DMS53 treated with DMSO at 0.1 percent for 48 hours (cell line): ENCODE data around the gene ARHGAP26.

Experiments
- DNase-seq: peaks from one replicate; lab custom pipeline; 2025; ENCODE audit not compliant: unreplicated experiment; lab: John Stamatoyannopoulos, UW

Gene ARHGAP26

GRCh38 chr5:142782976-142783530 is 12.9 kb downstream of the ARHGAP26 start:
- no peak for DNase-seq

GRCh38 chr5:142783601-142784341 is 13.6 kb downstream of the ARHGAP26 start:
- DNase-seq: no peak

DNA sequence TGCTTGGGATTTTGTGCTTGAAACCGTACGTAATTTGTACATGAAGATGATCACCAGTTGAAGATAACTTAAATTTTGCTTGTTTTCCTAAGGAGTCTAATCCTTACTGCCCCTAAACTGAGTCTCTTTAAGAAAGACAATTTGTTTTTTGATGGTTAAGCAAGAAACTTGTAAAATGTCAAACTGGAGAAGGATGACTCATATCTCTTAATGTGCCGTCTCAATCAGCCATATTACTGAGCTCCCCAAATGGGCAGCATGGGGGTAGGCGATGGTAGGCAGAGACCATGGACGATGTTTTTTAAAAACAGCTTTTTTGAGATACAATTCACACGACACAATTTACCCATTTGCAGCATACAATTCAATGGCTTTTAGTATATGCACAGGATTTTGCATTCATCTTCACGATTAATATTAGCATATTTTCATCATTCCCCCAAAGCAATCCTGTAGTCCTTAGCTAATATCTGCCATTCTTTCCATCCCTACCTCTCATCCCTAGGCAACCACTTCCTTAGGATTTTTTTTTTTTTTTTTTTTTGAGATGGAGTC is 14.3 kb downstream of the ARHGAP26 start:
- no peak for DNase-seq

DNA sequence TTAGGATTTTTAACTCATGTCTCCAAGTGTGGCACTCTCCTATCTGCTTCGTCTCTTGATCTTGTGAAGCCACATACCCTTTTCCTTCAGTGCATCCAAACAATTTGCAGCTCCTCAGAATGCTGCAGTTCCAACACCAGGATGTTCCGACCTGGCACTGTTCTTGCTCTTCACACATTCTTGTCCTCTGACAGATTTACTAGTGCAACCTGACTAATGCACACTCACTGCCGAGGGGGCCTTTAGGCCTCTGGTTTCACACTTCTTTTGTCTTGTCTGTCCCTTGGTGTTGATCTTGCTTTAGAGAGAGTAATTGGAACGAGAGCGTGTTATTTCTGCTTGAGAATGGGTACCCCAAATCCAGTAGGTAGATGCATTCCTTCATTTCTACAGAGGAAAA is 15.0 kb downstream of the ARHGAP26 start:
- DNase-seq: no peak

DNA sequence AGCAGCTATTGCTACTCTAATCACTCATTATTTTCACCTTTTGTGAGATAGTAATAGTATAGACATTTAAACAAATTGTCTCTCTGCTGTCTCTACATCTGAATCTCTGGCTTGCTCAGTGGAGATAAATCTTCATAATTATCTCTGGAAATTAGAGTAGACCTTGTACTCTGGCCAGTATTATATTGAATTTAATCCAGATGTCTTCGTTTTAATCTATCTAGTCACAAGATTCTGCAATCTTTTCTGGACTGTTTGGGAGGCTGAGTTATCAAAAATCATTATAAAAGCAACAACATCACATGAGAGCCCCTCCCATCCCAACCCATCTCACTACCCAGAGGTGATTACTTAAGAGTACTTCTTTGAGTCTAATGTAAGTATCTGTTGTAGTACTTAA is 19.0 kb downstream of the ARHGAP26 start:
- DNase-seq: no peak

DNA sequence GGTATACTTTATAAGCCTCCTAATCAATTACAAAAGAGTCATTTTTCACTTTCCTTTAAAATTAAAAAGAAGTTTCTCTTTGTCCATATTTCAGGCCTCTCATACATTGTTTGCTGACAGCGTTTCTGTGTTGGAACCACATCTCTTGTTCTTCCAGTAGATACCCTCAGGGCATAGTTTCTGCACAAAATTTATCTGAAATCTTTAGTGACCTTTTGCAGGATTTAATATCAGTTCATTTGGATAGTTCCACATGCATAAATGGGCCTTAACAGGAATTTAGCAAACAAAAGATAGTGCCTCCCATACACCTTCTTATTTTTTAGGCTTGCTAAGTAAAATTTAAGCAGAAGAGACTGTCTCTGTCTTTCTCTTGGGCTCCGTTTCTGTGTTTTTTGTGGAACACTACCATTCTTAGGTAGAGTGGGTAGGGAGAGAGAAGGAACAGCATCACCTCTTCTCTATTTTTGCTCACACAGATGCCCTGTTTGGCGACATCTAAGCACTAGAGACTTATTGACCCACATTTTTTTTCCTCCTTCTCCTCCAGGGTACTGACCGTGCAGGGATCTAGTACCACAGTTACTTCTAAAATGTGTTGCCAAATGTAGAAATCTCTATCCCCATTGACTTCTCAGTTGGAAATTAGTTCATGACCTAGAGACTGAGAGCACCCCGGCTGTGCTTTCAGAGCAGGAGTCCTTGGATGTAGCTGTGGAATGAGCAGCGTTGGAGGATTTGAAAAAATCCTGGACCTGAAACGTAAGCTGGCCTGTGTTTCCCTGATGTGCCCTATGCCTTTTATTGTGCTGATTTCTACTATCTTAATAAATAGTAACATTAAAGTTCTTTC is 22.1 kb downstream of the ARHGAP26 start:
- no peak for DNase-seq

DNA sequence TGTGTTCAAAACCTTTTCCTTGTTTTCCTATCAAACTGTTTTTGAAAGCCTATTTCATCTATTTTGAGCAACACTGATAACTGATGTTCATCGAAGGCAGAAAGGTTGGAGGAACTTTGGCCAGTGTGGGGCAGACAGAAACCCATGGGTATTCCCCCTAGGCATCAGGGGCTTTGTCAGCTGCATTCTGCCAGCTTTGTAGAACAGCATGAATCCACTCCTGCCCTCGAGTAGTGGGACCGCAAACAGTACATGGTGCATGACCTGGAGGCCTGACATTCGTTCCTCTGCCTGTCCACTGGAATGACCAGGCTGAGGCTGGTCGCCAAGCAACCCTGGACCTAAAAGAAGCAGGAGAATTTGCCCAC is 22.7 kb downstream of the ARHGAP26 start:
- DNase-seq: no peak

DNA sequence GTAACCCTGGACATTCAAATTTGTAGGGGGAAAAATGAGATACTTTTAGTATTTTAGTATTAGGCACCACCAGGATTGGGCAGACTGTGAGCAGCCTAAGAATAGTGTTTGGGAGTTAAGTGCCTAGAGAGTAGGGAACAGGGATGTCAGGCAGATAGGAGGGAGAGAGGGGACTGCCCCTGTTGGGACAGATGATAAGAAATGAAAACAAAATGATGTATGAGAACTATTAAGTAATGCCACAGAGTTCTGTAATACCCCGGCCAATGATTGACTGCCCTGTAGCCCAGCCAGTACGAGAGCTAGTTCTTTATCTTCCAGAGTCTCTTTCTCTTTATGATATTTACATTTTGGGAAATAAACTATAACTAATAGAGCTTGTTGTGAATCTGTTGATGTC is 24.4 kb downstream of the ARHGAP26 start:
- DNase-seq: no peak

GRCh38 chr5:142795251-142795650 is 25.1 kb downstream of the ARHGAP26 start:
- no peak for DNase-seq

GRCh38 chr5:142796492-142797109 is 26.4 kb downstream of the ARHGAP26 start:
- DNase-seq: no peak

- no peak for DNase-seq
Measured at GRCh38 chr5:142797420-142797819, 27.2 kb downstream of the ARHGAP26 start.

GRCh38 chr5:142798099-142798770 is 28.1 kb downstream of the ARHGAP26 start:
- DNase-seq: no peak

DNA sequence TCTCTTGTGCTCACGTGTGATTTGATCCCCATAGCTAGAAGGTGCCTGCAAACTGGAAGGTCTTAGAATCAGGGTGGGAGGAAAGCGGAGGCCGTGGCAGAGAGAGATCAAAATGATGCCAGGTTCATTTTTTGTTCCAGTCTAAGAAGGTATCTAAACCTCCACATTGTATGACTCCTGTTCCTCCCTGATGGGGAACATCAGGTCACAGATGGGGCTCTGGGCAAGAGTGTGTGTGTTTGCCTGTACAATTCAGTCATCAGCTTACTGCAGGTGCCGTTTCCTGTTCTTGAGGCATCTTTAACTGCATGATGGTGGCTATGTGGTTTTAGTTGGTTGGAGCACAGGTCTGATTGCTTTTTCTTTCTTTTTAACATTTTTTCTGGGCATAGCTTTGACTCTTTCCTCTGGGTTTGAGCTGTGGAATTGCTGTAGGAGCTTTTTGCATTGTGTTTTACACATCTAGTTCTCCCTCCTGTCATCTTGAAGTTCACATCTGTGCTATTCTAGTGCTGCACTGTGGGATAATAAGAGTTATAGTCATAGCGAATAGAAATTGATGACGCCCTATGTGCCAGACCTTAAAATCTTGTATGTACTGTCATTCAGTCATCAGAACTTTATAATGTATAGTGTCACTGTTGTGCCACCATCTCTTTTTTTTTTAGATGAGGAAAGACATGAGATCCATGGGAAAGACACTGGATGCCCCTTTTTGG is 30.8 kb downstream of the ARHGAP26 start:
- DNase-seq: no peak

DNA sequence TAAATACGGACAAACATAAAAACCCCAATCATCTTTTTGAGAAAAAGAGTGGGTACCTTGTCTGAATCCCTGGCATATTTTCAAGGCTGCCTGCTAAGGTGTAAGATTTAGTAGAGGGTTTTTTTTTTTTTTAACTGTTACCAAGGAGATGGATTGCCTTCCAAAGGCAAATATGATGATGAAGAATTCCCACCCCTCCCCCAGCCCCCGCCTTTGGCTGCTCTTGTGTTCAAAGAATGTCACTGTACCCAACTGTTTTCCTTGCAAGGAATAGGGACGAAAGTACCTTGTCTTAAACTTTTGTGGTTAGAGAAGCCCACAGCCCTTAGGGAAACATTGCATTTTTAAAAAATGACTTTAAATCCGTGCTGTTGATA is 31.3 kb downstream of the ARHGAP26 start:
- DNase-seq: no peak

DNA sequence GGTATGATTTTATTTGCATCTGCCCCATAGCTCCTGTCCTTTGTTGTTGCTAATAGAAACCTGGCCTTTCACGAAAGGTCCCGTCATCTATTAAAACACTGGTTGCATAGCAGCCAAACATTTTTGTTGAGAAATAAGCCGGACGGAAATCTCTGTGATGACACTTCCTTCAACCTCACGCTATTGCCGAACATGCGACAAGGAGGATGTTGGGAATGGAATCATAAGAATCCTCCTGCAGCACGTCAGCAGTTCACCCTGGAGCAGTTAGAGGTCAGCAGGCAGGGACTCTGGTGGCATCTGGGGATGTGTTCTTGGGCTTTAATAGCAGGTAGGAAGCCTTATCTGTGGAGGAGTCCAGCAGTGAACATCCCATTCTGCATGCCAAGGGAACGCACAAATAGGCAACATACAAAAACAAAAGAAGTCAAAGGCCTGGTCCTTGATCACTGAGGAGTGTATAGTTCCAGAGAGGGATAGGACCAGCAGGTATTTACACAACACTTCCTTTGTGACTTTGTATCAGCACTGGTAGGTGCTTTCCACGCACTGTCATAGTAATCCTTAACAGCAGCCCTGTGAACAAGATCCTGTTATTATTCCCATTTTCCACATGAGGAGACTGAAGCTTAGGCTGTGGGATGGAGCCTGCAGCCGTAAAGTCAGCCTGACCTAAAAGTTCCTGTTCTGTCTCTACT is 33.4 kb downstream of the ARHGAP26 start:
- DNase-seq: no peak

DNA sequence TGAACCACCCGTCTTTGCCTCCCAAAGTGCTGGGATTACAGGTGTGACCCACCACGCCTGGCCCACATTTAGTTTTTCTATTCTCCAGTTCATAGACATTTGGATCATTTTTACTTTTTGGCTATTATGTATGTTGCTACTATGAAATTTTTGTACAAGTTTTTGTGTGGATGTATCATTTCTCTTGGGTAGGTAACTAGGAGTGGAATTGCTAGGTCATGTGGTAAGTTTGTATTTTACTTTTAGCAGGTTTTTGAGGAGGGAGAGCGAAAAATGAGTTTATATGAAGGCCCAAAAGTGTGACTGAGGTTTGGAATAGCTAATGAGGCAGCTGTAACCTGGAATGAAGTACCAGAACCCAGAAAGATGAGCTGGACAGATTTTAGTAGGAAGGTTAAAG is 35.2 kb downstream of the ARHGAP26 start:
- no peak for DNase-seq

GRCh38 chr5:142806841-142807267 is 36.7 kb downstream of the ARHGAP26 start:
- DNase-seq: no peak

GRCh38 chr5:142807372-142807911 is 37.3 kb downstream of the ARHGAP26 start:
- DNase-seq: no peak

- DNase-seq: no peak
Measured at GRCh38 chr5:142808878-142809598, 38.9 kb downstream of the ARHGAP26 start.
